ENCODE results near the gene KCNJ10. TPM values are rescaled to one million over a fixed set of nuclear protein-coding genes. Genes with fewer than 3 reads are reported as not detected.

The KCNJ10 gene
- total RNA-seq, 1 donor from 2014 or later, result not detected

GRCh38 chr1:160018347-160018746 is 51.6 kb downstream of the KCNJ10 start:
- no peaks in the 10 kb centered on the region for H3K9me3 Mint-ChIP-seq (ENCODE audit: unreplicated experiment)
- no peaks in the 10 kb centered on the region for H3K27me3 Mint-ChIP-seq (ENCODE audit: unreplicated experiment)
- H3K4me3 Mint-ChIP-seq (ENCODE audit: unreplicated experiment), result no peak overlapping the region
- DNase-seq (ENCODE audit: low spot score), result no peak
- no peak overlapping the region for H3K27ac Mint-ChIP-seq (ENCODE audit: unreplicated experiment)
- H3K36me3 Mint-ChIP-seq (ENCODE audit: low read depth, unreplicated experiment), result no peaks in the 10 kb centered on the region
- peaks cover 3% of the 10 kb centered on the region for H3K4me1 Mint-ChIP-seq (ENCODE audit: unreplicated experiment)
- TF ChIP-seq, protein P1, sequence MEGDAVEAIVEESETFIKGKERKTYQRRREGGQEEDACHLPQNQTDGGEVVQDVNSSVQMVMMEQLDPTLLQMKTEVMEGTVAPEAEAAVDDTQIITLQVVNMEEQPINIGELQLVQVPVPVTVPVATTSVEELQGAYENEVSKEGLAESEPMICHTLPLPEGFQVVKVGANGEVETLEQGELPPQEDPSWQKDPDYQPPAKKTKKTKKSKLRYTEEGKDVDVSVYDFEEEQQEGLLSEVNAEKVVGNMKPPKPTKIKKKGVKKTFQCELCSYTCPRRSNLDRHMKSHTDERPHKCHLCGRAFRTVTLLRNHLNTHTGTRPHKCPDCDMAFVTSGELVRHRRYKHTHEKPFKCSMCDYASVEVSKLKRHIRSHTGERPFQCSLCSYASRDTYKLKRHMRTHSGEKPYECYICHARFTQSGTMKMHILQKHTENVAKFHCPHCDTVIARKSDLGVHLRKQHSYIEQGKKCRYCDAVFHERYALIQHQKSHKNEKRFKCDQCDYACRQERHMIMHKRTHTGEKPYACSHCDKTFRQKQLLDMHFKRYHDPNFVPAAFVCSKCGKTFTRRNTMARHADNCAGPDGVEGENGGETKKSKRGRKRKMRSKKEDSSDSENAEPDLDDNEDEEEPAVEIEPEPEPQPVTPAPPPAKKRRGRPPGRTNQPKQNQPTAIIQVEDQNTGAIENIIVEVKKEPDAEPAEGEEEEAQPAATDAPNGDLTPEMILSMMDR (IDR thresholded peaks at IDR 0.05; ENCODE audit: unreplicated experiment), result no peak

DNA sequence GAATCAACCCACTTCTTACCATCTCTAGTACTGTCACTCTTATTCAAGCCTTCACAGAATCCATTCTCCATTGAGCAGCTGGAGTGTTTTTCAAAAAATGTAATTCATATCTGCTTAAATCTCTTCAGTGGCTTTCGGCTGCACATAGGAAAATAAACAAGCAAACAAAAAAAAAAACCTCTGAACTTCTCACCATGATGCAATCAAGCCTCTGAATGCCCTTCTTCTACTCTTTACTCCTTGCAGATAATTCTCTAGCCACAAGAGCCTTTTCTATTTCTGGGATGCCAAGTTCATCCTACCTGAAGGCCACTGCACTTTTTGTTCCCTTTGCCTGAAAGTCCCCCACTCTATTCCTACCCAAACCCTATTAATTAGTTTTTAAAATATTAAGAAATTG is 52.4 kb downstream of the KCNJ10 start:
- Mint-ChIP-seq H3K36me3 (ENCODE audit: low read depth, unreplicated experiment) (no peaks in the 10 kb centered on the region), H3K27me3 (ENCODE audit: unreplicated experiment) (no peaks in the 10 kb centered on the region), H3K27ac (ENCODE audit: unreplicated experiment) (no peak overlapping the region), H3K4me3 (ENCODE audit: unreplicated experiment) (no peak overlapping the region), H3K9me3 (ENCODE audit: unreplicated experiment) (no peaks in the 10 kb centered on the region), H3K4me1 (ENCODE audit: unreplicated experiment) (peaks cover 3% of the 10 kb centered on the region)
- TF ChIP-seq, protein P1 (IDR thresholded peaks at IDR 0.05; ENCODE audit: unreplicated experiment), result no peak
- DNase-seq (ENCODE audit: low spot score), result no peak

GRCh38 chr1:160011781-160012180 is 58.2 kb downstream of the KCNJ10 start:
- no peak for DNase-seq (ENCODE audit: low spot score)
- H3K4me1 Mint-ChIP-seq (ENCODE audit: unreplicated experiment), result no peaks in the 10 kb centered on the region
- no peaks in the 10 kb centered on the region for H3K9me3 Mint-ChIP-seq (ENCODE audit: unreplicated experiment)
- no peaks in the 10 kb centered on the region for H3K36me3 Mint-ChIP-seq (ENCODE audit: low read depth, unreplicated experiment)
- no peak overlapping the region for H3K4me3 Mint-ChIP-seq (ENCODE audit: unreplicated experiment)
- H3K27ac Mint-ChIP-seq (ENCODE audit: unreplicated experiment), result no peak overlapping the region
- TF ChIP-seq, protein P1 (IDR thresholded peaks at IDR 0.05; ENCODE audit: unreplicated experiment), result no peak
- H3K27me3 Mint-ChIP-seq (ENCODE audit: unreplicated experiment), result no peaks in the 10 kb centered on the region

DNA sequence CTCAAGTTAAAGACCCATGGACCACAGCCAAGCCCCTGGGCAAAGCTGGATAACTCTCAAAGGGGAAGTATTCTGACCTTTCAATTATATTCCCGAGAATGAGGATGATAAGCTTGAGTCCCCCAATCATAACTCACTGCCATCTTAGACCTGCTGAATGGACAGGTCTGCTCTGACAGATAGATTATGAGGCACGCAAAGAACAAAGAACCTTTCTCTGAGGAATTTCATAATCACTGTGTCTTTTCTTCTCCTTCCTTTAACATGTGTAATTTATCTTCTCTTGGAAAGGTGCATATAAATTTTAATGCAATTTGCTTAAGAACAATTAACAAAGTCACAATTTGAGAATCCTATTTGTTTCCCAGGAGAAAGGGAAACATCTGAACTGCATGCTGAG is 60.2 kb downstream of the KCNJ10 start:
- H3K27me3 Mint-ChIP-seq (ENCODE audit: unreplicated experiment), result no peaks in the 10 kb centered on the region
- no peak overlapping the region for H3K4me3 Mint-ChIP-seq (ENCODE audit: unreplicated experiment)
- H3K36me3 Mint-ChIP-seq (ENCODE audit: low read depth, unreplicated experiment), result no peaks in the 10 kb centered on the region
- TF ChIP-seq, protein P1 (IDR thresholded peaks at IDR 0.05; ENCODE audit: unreplicated experiment), result no peak
- DNase-seq (ENCODE audit: low spot score), result no peak
- no peaks in the 10 kb centered on the region for H3K4me1 Mint-ChIP-seq (ENCODE audit: unreplicated experiment)
- no peaks in the 10 kb centered on the region for H3K9me3 Mint-ChIP-seq (ENCODE audit: unreplicated experiment)
- H3K27ac Mint-ChIP-seq (ENCODE audit: unreplicated experiment), result no peak overlapping the region

DNA sequence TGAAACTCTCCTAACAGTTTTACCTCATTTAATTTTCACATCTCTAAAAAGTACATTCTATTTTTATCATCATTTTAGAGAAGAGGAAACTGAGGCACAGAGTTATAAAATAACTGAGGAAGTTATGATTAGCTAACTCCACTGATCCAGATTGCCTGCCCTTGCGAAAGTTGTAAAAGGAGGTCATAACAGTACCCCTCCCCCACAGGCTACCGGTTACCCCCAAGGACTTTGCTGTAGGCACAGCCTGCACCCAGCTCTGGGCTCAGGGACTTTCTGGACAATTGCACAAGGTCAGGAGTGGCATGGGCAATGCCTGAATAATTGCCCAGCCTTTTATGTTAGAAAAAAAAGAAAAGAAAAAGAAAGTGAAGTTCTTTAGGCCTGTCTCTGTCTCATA is 60.9 kb downstream of the KCNJ10 start:
- no peak overlapping the region for H3K27ac Mint-ChIP-seq (ENCODE audit: unreplicated experiment)
- H3K27me3 Mint-ChIP-seq (ENCODE audit: unreplicated experiment), result no peaks in the 10 kb centered on the region
- H3K4me3 Mint-ChIP-seq (ENCODE audit: unreplicated experiment), result no peak overlapping the region
- TF ChIP-seq, protein P1 (IDR thresholded peaks at IDR 0.05; ENCODE audit: unreplicated experiment), result no peak
- DNase-seq (ENCODE audit: low spot score), result no peak
- no peaks in the 10 kb centered on the region for H3K36me3 Mint-ChIP-seq (ENCODE audit: low read depth, unreplicated experiment)
- no peaks in the 10 kb centered on the region for H3K9me3 Mint-ChIP-seq (ENCODE audit: unreplicated experiment)
- H3K4me1 Mint-ChIP-seq (ENCODE audit: unreplicated experiment), result peaks cover 3% of the 10 kb centered on the region
